AG09319 (cell line): ENCODE results near the gene ITPRID1.

Experiments used
- DNase-seq: peaks from one replicate; pipeline ENCODE4 v3.0.0-alpha.2; 2010; ENCODE audit warnings: low read depth; ENCODE audit errors: extremely low read depth
- TF ChIP-seq, protein P1 (sequence below): IDR thresholded peaks from 2 replicates; pipeline ENCODE4 v1.5.1; 2011; ENCODE audit warnings: low read depth, mild to moderate bottlenecking, inconsistent platforms, low read length, moderate library complexity

Gene ITPRID1

DNA sequence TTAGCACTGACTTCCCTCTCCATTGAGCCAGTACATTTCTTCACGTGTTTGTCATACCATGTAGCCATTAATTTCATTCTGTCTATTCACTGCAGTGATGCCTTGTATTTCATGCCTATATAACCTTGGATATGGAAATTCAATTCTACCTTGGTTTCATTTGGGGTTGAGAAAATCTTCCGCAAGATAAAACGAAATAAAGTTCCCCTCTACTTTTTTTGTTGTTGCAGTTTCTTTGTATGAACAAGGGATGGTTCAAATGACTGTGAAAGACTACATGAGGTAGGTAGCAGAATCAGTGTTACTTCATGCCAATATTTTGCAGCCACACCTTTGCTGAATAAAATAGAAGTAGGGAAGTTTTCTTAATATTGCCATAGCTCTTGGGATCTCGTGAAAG lies 55.6 kb downstream of the ITPRID1 start:
- TF ChIP-seq, protein P1, sequence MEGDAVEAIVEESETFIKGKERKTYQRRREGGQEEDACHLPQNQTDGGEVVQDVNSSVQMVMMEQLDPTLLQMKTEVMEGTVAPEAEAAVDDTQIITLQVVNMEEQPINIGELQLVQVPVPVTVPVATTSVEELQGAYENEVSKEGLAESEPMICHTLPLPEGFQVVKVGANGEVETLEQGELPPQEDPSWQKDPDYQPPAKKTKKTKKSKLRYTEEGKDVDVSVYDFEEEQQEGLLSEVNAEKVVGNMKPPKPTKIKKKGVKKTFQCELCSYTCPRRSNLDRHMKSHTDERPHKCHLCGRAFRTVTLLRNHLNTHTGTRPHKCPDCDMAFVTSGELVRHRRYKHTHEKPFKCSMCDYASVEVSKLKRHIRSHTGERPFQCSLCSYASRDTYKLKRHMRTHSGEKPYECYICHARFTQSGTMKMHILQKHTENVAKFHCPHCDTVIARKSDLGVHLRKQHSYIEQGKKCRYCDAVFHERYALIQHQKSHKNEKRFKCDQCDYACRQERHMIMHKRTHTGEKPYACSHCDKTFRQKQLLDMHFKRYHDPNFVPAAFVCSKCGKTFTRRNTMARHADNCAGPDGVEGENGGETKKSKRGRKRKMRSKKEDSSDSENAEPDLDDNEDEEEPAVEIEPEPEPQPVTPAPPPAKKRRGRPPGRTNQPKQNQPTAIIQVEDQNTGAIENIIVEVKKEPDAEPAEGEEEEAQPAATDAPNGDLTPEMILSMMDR, result no peak
- no peak for DNase-seq

DNA sequence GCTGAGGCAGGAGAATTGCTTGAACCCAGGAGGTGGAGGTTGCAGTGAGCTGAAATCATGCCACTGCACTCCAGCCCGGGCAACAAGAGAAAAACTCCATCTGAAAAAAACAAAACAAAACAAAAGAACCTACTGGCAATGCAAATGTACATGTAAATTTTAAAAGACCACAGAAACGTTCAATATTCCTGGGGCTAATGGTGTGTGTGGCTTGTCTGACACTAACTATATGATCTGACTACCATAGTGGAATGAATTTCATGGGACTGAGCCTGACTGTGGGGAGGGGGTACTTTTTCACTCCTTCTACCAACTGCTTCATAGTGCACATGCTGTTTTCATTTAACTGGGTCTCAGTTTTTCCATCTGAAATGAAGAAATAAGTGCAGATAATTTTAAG lies 69.6 kb downstream of the ITPRID1 start:
- TF ChIP-seq, protein P1, result no peak
- no peak for DNase-seq

DNA sequence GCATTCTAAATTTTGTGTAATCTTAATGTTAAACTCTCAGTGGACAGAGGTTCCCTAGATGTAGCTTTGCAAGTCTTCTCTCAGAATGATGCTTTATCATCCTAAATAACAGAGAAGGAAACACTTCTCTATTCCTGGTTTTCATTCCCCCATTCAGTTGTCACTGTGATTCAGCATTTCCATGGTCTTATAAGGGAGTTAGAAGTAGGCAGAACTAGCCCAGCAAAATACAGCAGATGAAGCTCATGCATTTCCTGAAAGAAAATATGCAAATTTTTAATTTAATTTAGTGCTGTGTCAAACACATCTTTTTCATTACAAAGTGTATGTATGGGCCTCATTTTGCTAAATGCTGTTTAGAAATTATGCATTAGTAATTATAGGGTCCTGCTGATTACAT lies 70.1 kb downstream of the ITPRID1 start:
- no peak for DNase-seq

DNA sequence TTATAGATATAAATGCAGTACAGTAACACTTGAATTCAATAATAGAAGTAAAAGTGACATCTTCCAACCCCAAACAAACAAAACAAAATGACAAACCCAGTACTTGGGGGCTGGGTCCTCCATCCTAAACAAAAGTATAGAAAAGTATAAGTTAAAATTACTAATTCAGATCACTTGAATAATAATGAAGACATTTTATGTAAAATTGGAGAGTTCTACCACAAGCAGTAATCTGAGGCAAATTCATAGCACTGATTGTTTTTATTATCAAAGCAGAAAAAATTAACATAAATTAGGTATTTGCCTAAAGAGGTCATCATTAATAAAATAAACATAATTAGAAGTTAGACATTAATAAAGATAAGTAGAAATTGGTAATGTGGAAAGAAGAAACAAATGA lies 81.5 kb downstream of the ITPRID1 start:
- TF ChIP-seq, protein P1, result no peak
- no peak for DNase-seq

More for the DNA sequence above, 70.1 kb downstream of the ITPRID1 start:
- TF ChIP-seq, protein P1, result no peak

DNA sequence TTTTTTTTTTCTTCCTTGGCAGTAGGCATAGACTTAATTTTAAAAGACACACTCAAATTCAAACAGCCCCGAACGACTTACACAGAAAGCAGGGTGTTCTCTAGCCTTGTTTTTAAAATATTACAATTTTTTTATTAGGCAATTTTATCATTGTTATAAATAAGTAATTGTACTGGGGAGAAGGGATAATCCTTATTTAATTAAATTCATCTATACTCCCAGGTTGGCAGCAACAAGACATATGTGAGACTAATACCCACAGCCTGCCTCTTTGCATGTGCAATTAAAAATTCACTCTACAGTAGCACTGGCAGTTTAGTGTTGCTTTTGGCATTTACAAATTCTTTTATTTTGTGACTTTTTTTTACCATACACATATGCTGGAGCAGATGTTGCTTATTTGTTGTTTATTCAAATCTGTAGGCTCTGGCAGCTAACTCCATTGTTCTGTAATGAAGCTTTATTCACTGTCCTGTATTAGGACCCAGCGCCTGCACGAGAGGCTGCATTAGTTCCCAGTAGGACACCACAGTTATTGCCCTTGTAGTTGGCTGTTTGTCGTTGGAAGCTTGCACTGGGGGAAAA lies 88.2 kb downstream of the ITPRID1 start:
- DNase-seq, result no peak
- TF ChIP-seq, protein P1, result no peak

DNA sequence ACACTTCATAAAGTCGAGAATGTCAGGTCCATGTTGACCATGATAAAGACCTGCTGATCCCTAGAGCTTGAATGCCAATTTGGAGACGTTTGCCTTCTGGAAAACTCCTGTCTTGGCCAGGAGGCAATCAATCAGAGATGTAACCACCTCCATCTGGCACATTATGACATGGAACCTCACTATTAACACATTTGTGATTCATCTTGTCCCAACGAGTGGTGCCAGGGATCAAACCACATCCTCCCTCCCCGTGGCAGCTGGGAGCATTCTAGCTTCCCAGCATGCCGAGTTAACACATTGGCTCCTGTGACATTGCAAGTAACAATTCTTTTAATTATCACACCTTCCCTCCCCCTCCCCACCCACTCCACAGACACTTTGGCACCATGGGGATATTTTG lies 89.2 kb downstream of the ITPRID1 start:
- no peak for DNase-seq
- TF ChIP-seq, protein P1, result no peak

DNA sequence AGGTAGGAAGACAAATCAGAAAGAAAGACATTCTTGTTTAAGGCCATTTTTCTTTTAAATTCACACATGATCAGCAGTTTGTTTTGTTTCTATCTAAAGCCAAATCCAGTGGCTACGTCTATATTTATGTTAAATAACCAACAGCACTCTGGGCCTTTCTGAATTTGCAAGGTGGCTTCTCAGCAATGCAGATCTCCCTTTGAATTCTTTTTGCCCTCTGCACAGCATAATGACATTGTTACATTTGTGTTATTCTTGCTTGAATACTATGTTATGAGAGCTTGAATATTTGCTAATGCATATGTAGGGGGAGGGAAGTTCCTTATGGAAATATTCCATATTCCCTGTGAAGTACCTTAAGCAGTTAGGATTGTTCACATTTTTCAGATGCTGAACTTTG lies 99.7 kb downstream of the ITPRID1 start:
- no peak for DNase-seq

More for the DNA sequence above, 99.7 kb downstream of the ITPRID1 start:
- TF ChIP-seq, protein P1, result no peak
